Stimulated activated naive CD4-positive, alpha-beta T cell treated with Interleukin-2 at 50 U/mL for 16 hours (primary cell): ENCODE data around the gene PRKCQ.

Experiments used
- DNase-seq: peaks from one replicate; lab custom pipeline; 2025; lab: John Stamatoyannopoulos, UW

The PRKCQ gene

GRCh38 chr10:6405713-6406112 lies 174.4 kb downstream of the PRKCQ start:
- DNase-seq = no peak

DNA sequence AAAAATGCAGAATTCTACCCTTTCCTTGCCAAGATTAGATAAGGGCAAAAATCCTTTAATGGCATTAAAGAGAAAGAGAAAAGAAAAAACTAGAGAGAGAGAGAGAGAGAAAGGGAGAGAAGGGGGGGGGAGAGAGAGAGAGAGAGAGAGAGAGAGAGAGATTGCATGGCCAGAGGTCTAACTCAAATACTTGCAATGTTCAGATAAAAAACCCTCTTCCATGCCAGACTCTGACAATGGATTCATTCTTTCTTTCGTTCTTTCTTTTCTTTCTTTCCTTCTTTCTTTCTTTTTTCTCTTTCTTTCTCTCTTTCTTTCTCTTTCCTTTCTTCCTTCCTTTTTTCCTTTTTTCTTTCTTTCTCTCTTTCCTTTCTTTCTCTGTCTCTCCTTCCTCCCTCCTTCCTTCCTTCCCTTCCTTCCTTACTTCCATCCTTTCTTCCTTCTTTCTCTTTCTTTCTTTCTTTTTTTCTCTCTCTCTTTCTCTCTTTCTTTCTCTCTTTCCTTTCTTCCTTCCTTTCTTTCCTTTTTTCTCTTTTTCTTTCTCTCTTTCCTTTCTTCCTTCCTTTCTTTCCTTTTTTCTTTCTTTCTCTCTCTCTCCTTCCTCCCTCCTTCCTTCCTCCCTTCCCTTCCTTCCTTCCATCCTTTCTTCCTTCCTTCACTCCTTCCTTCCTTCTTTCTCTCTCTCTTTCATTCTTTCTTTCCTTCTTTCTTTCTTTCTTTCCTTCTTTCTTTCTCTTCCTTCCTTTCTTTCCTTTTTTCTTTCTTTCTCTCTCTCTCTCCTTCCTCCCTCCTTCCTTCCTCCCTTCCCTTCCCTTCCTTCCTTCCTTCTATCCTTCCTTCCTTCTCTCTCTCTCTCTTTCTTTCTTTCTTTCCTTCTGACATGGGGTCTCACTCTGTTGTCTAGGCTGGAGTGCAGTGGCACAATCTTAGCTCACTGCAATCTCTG lies 175.7 kb downstream of the PRKCQ start:
- DNase-seq = no peak

- no peak for DNase-seq
Measured at GRCh38 chr10:6402960-6403359, 177.1 kb downstream of the PRKCQ start.

- no peak for DNase-seq
Measured at GRCh38 chr10:6402349-6402709, 177.7 kb downstream of the PRKCQ start.

- peak; percentile 27 for DNase-seq
Measured at GRCh38 chr10:6401558-6402348, 178.3 kb downstream of the PRKCQ start.

DNA sequence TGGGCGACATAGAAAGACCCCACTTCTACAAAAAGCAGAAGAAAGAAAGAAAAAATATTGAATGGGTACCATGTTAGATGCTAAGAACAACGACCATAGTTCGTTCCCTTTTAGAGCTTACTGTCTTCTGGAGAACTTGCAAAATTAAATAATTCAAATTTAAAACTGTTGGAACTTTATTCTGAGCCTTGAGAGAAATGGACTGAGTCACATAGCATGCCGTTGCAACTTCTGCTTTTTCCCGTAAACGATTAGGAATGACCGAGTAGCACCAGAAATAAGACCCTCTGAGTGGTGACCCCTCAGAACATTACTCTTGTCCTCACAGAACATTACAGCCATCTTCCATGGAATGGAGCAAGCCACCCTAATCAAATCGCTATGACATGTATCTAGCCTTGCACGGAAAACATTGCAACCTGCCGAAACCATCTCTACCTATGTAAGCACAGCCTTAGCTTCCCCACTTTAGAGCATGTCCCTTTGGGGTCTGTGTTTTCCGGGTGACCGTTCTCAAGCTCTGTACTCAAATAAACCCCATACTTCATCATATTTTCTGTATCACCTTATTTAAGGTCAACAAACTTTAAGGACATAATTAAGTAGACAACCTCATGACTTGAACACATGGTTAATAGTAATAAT lies 179.1 kb downstream of the PRKCQ start:
- no peak for DNase-seq

DNA sequence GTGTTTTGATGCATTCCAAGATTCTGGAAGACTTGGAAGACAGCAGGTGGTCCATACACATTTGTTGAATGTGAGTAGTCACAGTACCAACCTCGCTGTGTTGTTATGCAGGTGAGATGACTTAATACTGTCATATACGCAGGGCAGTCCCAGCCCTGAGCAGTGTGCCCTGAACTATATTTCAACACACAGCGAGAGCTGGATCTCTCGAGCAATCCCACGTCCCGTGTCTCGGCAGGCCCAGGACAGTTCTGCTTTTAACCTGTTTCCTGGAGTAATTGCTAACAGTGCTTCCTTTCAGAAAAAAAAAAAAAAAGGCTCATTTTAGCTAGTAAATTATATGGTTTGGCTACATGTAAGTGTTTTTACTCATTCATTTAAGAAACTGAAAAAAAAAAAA lies 179.7 kb downstream of the PRKCQ start:
- DNase-seq = no peak

DNA sequence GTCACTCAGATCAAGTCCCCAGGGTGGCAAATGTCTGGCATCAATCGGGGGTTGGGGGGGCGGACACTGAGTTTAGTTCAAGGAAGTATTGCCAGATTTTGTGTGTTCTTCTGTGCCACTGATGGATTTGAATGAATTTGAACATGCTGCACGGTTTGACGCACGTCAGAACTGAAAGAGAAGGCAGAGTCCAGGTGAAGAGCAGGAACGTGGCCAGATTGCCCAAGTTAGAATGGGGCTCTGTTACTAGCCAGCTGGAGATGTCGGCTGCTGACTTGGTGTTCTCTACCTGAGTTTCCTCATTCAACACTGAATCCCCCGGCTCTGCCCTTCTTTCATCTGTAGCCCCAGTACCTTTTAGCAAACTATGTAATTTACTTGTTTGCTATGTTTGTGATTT lies 180.2 kb downstream of the PRKCQ start:
- DNase-seq = no peak

DNA sequence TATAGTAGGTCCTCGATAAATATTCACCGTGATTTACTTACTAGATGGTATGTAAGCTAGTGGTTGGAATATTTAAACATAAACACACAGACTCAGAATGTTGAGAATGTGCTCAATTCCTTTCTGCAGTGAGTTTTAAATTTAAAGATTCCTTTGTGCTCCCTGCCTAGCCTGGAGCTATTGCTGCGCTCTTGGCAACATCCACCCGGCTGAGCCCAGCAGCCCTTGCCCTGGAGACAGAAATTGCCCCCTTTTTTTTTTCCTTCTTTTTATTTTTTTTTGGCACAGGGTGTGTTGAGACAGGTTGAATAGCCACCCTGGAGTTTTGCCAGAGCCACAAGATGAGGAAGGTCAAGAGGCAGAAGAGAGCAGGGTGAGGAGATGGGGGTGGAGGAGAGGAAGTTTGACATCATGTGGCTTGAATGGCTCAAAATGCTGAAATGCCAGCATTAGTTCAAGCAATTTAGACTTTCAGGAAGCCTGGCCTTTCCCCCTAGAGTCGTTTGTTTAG lies 180.8 kb downstream of the PRKCQ start:
- no peak for DNase-seq

DNA sequence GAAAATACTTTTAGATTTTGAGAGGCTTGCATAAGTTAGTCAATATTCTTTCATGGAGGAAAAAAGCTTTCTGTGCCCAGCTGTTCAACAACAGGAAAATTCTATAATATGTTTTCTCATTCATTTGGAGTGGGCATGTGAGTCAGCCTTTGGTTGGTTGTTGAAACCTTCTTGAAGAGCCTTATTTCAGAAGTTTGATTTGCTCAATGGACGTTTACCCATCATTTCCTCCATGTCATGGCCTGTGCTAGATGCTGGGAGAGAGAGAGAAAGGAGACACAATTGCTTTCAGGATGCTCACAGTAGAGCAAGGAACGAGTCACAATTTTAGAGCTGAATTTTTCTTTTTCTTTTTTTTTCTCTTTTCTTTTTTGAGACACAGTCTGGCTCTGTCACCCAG lies 181.7 kb downstream of the PRKCQ start:
- DNase-seq = no peak

GRCh38 chr10:6396652-6397051 lies 183.4 kb downstream of the PRKCQ start:
- no peak for DNase-seq

DNA sequence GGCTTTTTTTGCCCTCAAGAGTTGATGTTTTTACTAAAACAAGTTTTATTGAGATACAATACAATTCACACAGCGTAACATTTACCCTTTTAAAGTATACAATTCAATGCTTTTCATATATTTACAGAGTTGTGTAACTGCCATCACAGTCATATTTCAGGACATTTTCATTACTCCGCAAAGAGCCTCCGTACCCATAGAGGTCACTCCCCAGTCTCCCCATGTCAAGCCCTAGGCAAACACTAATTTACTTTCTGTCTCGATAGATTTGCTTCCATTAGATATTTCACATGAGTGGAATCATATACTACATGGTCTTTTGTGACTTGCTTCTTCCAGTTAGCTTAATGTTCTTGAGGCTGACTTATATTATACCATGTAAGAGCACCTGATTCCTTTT lies 183.8 kb downstream of the PRKCQ start:
- no peak for DNase-seq

- DNase-seq = no peak
Measured at GRCh38 chr10:6395606-6396005, 184.5 kb downstream of the PRKCQ start.

DNA sequence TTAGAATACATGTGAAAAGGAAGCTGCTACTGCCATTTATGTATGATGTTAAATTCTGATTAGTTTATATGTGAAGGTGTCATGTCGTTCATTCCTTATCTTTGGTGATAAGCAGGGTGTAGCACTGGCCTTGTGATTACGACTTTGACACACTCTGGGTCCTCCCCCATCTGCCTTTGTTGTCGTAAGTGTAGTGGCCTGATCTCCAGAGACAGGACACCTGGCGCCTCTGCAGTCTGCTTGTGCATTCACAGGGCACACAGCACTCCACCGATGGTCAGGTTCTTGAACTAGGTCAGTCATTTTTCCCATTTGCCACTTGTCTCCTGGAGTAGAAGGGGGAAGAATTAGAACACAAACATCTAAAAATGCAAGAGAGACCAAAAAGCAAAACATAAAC lies 186.0 kb downstream of the PRKCQ start:
- DNase-seq = no peak

DNA sequence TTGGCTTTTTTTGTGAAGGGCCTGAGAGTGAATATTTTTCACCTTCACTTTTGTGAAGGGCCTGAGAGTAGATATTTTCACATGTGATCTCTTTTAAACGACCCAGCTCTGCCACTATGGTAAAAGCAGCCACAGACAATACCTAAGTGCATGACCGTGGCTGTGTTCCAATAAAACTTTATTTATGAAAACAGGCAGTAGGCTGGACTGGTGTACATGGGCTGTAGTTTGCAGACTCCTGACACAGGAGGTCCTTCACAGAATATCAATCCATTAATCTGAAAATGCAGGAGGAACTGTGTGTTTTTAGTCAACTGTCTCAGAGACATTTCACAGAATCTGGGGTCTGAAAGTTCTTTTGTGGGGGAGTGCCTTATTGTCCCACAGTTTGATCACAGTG lies 186.9 kb downstream of the PRKCQ start:
- no peak for DNase-seq

DNA sequence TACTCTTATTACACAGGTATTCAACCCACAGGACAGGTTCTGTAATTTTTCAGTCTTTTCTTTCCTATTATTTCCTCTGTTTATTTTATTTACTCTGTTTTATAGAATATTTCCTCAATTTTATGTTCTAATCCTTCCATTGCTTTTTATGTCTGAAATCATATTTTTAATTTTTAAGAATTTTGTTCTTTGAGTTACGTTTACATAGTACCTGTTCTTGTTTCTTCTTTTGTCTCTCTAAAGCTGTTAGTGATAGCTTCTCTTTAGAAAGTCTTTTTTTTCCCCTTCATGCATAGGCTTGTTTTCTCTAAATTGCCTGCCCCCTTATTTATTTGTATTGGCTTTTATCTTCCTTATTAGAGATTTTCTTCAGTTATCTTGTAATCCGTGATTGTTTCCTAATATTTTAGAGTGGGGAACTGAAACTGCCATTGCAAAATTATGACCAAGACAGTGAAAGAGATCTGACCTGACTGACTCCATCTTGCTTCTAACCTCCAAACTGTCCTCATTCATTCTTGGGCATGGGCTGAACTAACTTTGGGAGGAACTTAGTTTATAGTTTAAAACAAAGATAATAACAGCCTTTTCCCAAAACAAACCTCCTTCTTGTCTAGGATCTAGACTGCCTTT lies 189.7 kb downstream of the PRKCQ start:
- DNase-seq = no peak

GRCh38 chr10:6388261-6388893 lies 191.7 kb downstream of the PRKCQ start:
- DNase-seq = no peak

DNA sequence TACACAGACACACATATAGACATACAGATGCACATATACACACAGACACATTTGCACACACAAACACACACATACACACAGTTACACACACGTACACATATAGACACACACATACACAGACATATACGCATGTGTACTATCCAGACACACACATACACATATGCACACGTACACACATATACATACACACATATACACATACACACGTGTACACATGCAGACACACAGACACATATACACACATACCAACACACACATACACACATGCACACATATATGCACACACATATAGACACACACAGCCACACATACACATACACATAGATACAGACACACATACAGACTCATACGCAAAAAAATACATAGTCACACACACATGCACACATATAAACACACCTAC lies 193.1 kb downstream of the PRKCQ start:
- no peak for DNase-seq

DNA sequence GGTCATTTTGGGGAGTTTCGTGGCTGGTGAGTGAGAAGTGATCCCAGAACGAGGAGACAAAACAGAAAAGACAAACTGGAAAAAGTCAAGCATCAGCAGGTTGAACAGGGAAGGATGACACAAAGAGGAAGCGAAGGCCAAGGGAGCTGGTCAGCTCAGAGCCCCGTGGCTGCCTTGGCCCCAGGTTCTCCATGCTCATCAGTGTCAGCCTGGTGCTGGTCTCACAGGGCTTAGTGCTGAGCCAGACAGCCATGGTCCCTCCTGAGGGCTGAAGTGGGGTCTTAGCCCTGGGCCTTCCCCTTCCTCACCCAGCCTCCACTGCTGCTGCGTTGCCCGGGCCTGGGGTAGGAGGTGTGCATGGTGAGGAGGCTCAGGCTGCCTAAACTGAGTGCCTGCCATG lies 193.7 kb downstream of the PRKCQ start:
- no peak for DNase-seq

GRCh38 chr10:6385665-6386064 lies 194.4 kb downstream of the PRKCQ start:
- DNase-seq = no peak

DNA sequence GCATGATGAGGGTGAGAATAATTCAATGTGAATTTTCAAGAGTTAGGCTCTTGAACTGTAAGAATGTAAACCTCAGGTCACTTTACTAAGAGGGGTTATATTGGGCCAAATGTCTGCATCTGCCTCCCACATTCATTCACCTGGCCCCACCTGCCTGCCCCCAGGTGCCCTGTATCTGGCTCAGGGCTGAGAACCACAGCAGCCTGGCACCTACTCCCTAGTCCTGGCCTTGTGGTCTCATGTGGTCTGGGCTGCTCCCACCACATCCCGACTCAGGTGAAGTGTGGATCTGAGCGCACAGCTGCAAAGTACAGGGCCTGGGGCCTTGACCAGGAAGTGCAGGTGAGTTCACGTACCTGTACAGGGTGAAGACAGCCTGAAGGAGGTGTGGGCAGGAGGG lies 195.2 kb downstream of the PRKCQ start:
- DNase-seq = no peak

DNA sequence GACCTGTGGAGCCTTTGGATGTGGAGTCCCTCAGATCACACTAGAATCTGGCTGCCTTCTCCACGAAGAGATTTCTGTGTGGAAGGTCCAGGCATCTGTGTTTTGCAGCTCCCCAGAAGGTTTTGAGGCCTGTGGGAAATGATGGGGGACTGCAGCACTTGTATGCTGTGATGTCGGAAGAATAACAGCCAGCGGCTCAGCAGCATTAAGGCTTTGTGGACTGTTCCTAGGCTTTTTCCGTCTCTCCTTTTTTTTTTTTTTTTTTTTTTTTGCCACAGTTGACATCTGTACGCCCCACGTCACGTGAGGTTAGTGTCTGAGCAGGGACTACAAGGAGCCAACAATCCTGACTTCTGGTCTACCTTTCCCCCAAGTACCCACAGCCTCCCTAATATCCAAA lies 196.0 kb downstream of the PRKCQ start:
- DNase-seq = no peak
